ENCODE data around the gene PACSIN2. TPM values are rescaled to one million over a fixed set of nuclear protein-coding genes. Genes with fewer than 3 reads are reported as not detected.

Gene PACSIN2
- total RNA-seq, 3 donors from 2014 or later (not counting 1 experiment from before 2014, with no cell fraction given) = 37.1 to 48.5 (median 47.6) TPM

- H3K27ac ChIP-seq (ENCODE audit: low read length) = no peak overlapping the region
- no peaks in the 10 kb centered on the region for H3K36me3 ChIP-seq (ENCODE audit: control insufficient read depth, insufficient read depth, low read length)
- H3K36me3 Mint-ChIP-seq = no peaks in the 10 kb centered on the region
- no peak for DNase-seq
- no peaks in the 10 kb centered on the region for H3K27me3 ChIP-seq (ENCODE audit: control insufficient read depth, insufficient read depth, low read length)
- ATAC-seq = no peak
- WGBS (ENCODE audit: insufficient coverage) = 94% methylated on average over 6 of the region's 6 CpGs
- H3K4me1 ChIP-seq (ENCODE audit: control insufficient read depth, insufficient read depth, low read length) = peaks cover 22% of the 10 kb centered on the region
- no peaks in the 10 kb centered on the region for H3K9me3 ChIP-seq (ENCODE audit: control insufficient read depth, insufficient read depth, low read length)
- H3K27ac Mint-ChIP-seq = no peak overlapping the region
- H3K9me3 Mint-ChIP-seq = no peaks in the 10 kb centered on the region
- no peak overlapping the region for H3K4me3 ChIP-seq (ENCODE audit: low read length)
- no peak for TF ChIP-seq CTCF (IDR thresholded peaks at IDR 0.05)
- H3K27me3 Mint-ChIP-seq (ENCODE audit: low read depth in 2 of 2) = no peaks in the 10 kb centered on the region
- intact Hi-C loops (cut with micrococcal nuclease) = no loop called here
- peaks cover 22 to 25% of the 10 kb centered on the region in 2 donors for H3K4me1 Mint-ChIP-seq
- no peak overlapping the region for H3K4me3 Mint-ChIP-seq
Observed at GRCh38 chr22:42914511-42915076, 100.4 kb downstream of the PACSIN2 start.

- intact Hi-C loops (cut with micrococcal nuclease) = no loop called here
- ATAC-seq (no peak), DNase-seq (no peak)
- H3K4me1 Mint-ChIP-seq = peaks cover 22% of the 10 kb centered on the region in 2 donors
- no peaks in the 10 kb centered on the region for H3K9me3 Mint-ChIP-seq
- no peak for TF ChIP-seq CTCF (IDR thresholded peaks at IDR 0.05)
- no peaks in the 10 kb centered on the region for H3K27me3 Mint-ChIP-seq (ENCODE audit: low read depth in 2 of 2)
- H3K36me3 ChIP-seq (ENCODE audit: control insufficient read depth, insufficient read depth, low read length) = no peaks in the 10 kb centered on the region
- 93% methylated on average over 8 of the region's 8 CpGs for WGBS (ENCODE audit: insufficient coverage)
- no peak overlapping the region for H3K4me3 Mint-ChIP-seq
- H3K27me3 ChIP-seq (ENCODE audit: control insufficient read depth, insufficient read depth, low read length) = no peaks in the 10 kb centered on the region
- H3K9me3 ChIP-seq (ENCODE audit: control insufficient read depth, insufficient read depth, low read length) = no peaks in the 10 kb centered on the region
- H3K27ac ChIP-seq (ENCODE audit: low read length) = no peak overlapping the region
- H3K36me3 Mint-ChIP-seq = no peaks in the 10 kb centered on the region
- H3K27ac Mint-ChIP-seq = no peak overlapping the region
- H3K4me1 ChIP-seq (ENCODE audit: control insufficient read depth, insufficient read depth, low read length) = peaks cover 18% of the 10 kb centered on the region
- H3K4me3 ChIP-seq (ENCODE audit: low read length) = no peak overlapping the region
Observed at GRCh38 chr22:42913874-42914510, 101.0 kb downstream of the PACSIN2 start.

GRCh38 chr22:42912059-42912458, 102.9 kb downstream of the PACSIN2 start:
- TF ChIP-seq CTCF (IDR thresholded peaks at IDR 0.05) = no peak
- no peaks in the 10 kb centered on the region for H3K27me3 ChIP-seq (ENCODE audit: control insufficient read depth, insufficient read depth, low read length)
- Mint-ChIP-seq H3K4me3 (no peak overlapping the region), H3K27me3 (ENCODE audit: low read depth in 2 of 2) (no peaks in the 10 kb centered on the region), H3K9me3 (no peaks in the 10 kb centered on the region), H3K4me1 (peaks cover 8 to 13% of the 10 kb centered on the region in 2 donors), H3K36me3 (no peaks in the 10 kb centered on the region), H3K27ac (no peak overlapping the region)
- peaks cover 5% of the 10 kb centered on the region for H3K36me3 ChIP-seq (ENCODE audit: control insufficient read depth, insufficient read depth, low read length)
- no peak overlapping the region for H3K4me3 ChIP-seq (ENCODE audit: low read length)
- no peaks in the 10 kb centered on the region for H3K9me3 ChIP-seq (ENCODE audit: control insufficient read depth, insufficient read depth, low read length)
- H3K4me1 ChIP-seq (ENCODE audit: control insufficient read depth, insufficient read depth, low read length) = peaks cover 7% of the 10 kb centered on the region
- no peak overlapping the region for H3K27ac ChIP-seq (ENCODE audit: low read length)
- DNase-seq = no peak
- intact Hi-C loops (cut with micrococcal nuclease) = no loop called here
- WGBS (ENCODE audit: insufficient coverage) = 67% methylated on average over 3 of the region's 6 CpGs
- peak in 1 of 3 donors; percentile 50 for ATAC-seq

Measured in natural killer cell (primary cell).